HEK293 (cell line): Measurements from ENCODE around the gene MINDY1.

Source experiments
- ZBTB1 ChIP-seq: fragments of 450-650 bp; formaldehyde crosslinking; IDR thresholded peaks from 2 replicates; pipeline ENCODE4 v1.5.1; 2016; ENCODE audit warnings: missing biosample characterization, missing genetic modification characterization
- ZBTB8A ChIP-seq: fragments of 450-650 bp; formaldehyde crosslinking; IDR thresholded peaks from 2 replicates; pipeline ENCODE4 v1.5.1; 2016; ENCODE audit warnings: missing biosample characterization, missing genetic modification characterization
- ZNF132 ChIP-seq: fragments of 450-650 bp; formaldehyde crosslinking; IDR thresholded peaks from 2 replicates; pipeline ENCODE4 v1.5.1; 2017; ENCODE audit warnings: missing biosample characterization, missing genetic modification characterization, borderline replicate concordance
- ZNF155 ChIP-seq: fragments of 450-650 bp; formaldehyde crosslinking; IDR thresholded peaks from 2 replicates; pipeline ENCODE4 v1.5.1; 2016; ENCODE audit warnings: missing biosample characterization, missing genetic modification characterization
- TF ChIP-seq, protein P1 (sequence below): fragments of 450-650 bp; formaldehyde crosslinking; IDR thresholded peaks from 2 replicates; pipeline ENCODE4 v1.5.1; 2016; ENCODE audit warnings: missing biosample characterization, missing genetic modification characterization
- TF ChIP-seq, protein P2 (sequence below): fragments of 450-650 bp; formaldehyde crosslinking; IDR thresholded peaks from 2 replicates; pipeline ENCODE4 v1.5.1; 2016; ENCODE audit warnings: missing biosample characterization, missing genetic modification characterization, low read depth
- TF ChIP-seq, protein P3 (sequence below): fragments of 450-650 bp; formaldehyde crosslinking; IDR thresholded peaks from 2 replicates; pipeline ENCODE4 v1.5.1; 2016; ENCODE audit warnings: missing biosample characterization, missing genetic modification characterization
- TF ChIP-seq, protein P4 (sequence below): fragments of 450-650 bp; formaldehyde crosslinking; IDR thresholded peaks from 2 replicates; pipeline ENCODE4 v1.5.1; 2016; ENCODE audit warnings: missing biosample characterization, missing genetic modification characterization
- TF ChIP-seq, protein P5 (sequence below): fragments of 450-650 bp; formaldehyde crosslinking; IDR thresholded peaks from 2 replicates; pipeline ENCODE4 v1.5.1; 2017; ENCODE audit warnings: missing biosample characterization, missing genetic modification characterization

DNA sequence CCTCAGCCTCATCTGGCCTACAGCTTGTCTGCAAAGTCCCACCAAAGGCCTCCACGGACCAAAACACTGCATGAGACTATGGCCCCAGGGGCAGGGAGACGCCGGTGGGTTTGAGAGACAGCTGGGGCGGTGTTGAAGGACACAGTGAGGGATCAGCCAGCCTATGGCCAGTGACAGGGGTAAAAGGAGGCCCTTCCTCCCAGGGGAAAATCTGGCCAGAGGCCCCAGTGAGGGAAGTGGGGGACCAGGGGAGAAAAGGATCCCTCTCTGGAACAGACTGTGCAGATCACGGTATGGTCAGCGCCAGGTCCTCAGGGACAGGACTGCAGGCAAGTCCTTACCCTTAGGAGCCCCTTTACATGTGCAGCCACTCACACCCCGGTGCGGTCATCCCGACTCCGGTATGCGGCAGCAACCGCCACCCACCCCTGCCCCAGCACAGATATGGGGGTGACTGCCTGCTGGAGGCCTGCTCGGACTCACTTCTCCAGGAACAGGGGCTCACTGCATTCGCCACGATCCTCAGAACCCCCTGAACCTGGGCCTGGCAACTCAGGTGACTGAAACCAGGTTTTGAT lies 33.4 kb downstream of the MINDY1 start:
- TF ChIP-seq, protein P1, sequence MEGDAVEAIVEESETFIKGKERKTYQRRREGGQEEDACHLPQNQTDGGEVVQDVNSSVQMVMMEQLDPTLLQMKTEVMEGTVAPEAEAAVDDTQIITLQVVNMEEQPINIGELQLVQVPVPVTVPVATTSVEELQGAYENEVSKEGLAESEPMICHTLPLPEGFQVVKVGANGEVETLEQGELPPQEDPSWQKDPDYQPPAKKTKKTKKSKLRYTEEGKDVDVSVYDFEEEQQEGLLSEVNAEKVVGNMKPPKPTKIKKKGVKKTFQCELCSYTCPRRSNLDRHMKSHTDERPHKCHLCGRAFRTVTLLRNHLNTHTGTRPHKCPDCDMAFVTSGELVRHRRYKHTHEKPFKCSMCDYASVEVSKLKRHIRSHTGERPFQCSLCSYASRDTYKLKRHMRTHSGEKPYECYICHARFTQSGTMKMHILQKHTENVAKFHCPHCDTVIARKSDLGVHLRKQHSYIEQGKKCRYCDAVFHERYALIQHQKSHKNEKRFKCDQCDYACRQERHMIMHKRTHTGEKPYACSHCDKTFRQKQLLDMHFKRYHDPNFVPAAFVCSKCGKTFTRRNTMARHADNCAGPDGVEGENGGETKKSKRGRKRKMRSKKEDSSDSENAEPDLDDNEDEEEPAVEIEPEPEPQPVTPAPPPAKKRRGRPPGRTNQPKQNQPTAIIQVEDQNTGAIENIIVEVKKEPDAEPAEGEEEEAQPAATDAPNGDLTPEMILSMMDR (tag by site-specific recombination) = no peak
- TF ChIP-seq ZNF132 = no peak
- TF ChIP-seq, protein P2, sequence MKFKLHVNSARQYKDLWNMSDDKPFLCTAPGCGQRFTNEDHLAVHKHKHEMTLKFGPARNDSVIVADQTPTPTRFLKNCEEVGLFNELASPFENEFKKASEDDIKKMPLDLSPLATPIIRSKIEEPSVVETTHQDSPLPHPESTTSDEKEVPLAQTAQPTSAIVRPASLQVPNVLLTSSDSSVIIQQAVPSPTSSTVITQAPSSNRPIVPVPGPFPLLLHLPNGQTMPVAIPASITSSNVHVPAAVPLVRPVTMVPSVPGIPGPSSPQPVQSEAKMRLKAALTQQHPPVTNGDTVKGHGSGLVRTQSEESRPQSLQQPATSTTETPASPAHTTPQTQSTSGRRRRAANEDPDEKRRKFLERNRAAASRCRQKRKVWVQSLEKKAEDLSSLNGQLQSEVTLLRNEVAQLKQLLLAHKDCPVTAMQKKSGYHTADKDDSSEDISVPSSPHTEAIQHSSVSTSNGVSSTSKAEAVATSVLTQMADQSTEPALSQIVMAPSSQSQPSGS (tag by site-specific recombination) = no peak
- TF ChIP-seq ZBTB8A (tag by site-specific recombination) = no peak
- no peak for TF ChIP-seq ZNF155
- TF ChIP-seq, protein P3, sequence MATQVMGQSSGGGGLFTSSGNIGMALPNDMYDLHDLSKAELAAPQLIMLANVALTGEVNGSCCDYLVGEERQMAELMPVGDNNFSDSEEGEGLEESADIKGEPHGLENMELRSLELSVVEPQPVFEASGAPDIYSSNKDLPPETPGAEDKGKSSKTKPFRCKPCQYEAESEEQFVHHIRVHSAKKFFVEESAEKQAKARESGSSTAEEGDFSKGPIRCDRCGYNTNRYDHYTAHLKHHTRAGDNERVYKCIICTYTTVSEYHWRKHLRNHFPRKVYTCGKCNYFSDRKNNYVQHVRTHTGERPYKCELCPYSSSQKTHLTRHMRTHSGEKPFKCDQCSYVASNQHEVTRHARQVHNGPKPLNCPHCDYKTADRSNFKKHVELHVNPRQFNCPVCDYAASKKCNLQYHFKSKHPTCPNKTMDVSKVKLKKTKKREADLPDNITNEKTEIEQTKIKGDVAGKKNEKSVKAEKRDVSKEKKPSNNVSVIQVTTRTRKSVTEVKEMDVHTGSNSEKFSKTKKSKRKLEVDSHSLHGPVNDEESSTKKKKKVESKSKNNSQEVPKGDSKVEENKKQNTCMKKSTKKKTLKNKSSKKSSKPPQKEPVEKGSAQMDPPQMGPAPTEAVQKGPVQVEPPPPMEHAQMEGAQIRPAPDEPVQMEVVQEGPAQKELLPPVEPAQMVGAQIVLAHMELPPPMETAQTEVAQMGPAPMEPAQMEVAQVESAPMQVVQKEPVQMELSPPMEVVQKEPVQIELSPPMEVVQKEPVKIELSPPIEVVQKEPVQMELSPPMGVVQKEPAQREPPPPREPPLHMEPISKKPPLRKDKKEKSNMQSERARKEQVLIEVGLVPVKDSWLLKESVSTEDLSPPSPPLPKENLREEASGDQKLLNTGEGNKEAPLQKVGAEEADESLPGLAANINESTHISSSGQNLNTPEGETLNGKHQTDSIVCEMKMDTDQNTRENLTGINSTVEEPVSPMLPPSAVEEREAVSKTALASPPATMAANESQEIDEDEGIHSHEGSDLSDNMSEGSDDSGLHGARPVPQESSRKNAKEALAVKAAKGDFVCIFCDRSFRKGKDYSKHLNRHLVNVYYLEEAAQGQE (tag by site-specific recombination) = no peak
- TF ChIP-seq, protein P4, sequence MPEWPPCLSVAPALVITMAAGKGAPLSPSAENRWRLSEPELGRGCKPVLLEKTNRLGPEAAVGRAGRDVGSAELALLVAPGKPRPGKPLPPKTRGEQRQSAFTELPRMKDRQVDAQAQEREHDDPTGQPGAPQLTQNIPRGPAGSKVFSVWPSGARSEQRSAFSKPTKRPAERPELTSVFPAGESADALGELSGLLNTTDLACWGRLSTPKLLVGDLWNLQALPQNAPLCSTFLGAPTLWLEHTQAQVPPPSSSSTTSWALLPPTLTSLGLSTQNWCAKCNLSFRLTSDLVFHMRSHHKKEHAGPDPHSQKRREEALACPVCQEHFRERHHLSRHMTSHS = no peak
- no peak for TF ChIP-seq ZBTB1 (tag by site-specific recombination)
- TF ChIP-seq, protein P5, sequence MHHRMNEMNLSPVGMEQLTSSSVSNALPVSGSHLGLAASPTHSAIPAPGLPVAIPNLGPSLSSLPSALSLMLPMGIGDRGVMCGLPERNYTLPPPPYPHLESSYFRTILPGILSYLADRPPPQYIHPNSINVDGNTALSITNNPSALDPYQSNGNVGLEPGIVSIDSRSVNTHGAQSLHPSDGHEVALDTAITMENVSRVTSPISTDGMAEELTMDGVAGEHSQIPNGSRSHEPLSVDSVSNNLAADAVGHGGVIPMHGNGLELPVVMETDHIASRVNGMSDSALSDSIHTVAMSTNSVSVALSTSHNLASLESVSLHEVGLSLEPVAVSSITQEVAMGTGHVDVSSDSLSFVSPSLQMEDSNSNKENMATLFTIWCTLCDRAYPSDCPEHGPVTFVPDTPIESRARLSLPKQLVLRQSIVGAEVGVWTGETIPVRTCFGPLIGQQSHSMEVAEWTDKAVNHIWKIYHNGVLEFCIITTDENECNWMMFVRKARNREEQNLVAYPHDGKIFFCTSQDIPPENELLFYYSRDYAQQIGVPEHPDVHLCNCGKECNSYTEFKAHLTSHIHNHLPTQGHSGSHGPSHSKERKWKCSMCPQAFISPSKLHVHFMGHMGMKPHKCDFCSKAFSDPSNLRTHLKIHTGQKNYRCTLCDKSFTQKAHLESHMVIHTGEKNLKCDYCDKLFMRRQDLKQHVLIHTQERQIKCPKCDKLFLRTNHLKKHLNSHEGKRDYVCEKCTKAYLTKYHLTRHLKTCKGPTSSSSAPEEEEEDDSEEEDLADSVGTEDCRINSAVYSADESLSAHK (tag by site-specific recombination) = no peak
